ENCODE measurements around the gene EHD2.
"Not testable (repeated sequence)": the region's sequence is repeated elsewhere in the genome, so short reads cannot be mapped to it uniquely, and the experiment has no call there.

EHD2 gene

GRCh38 chr19:47725759-47726401 is 12.7 kb downstream of the EHD2 start:
- no peak for DNase-seq
- Histone ChIP-seq H3K4me3 (ENCODE audit: low read length) (no peak overlapping the region), H3K79me2 (ENCODE audit: low read length) (no peaks in the 10 kb centered on the region), H3K4me2 (ENCODE audit: low read depth, low read length) (no peak overlapping the region), H4K20me1 (ENCODE audit: insufficient read depth, low read length) (no peaks in the 10 kb centered on the region), H2AFZ (ENCODE audit: low read length) (no peak overlapping the region), H3K9me2 (replicated peaks; ENCODE audit: insufficient read depth, low read length) (no peaks in the 10 kb centered on the region), H3F3A (ENCODE audit: insufficient read depth, low read length) (no peaks in the 10 kb centered on the region), H3K9me3 (replicated peaks; ENCODE audit: insufficient read depth, low read length) (no peaks in the 10 kb centered on the region), H3K9ac (ENCODE audit: low read length) (no peak overlapping the region), H3K27me3 (replicated peaks; ENCODE audit: insufficient read depth, low read length) (peaks cover 88% of the 10 kb centered on the region), H3K27ac (ENCODE audit: low read length) (no peak overlapping the region), H3K36me3 (replicated peaks; ENCODE audit: insufficient read depth, low read length) (no peaks in the 10 kb centered on the region), H3K4me1 (ENCODE audit: low read length) (no peaks in the 10 kb centered on the region)
- TF ChIP-seq EZH2phosphoT487 (IDR thresholded peaks at IDR 0.05; ENCODE audit: low read length) (no peak), EZH2 (optimal IDR thresholded peaks at IDR 0.05; ENCODE audit: low read depth, low read length) (no peak)
- TF ChIP-seq, protein P1, sequence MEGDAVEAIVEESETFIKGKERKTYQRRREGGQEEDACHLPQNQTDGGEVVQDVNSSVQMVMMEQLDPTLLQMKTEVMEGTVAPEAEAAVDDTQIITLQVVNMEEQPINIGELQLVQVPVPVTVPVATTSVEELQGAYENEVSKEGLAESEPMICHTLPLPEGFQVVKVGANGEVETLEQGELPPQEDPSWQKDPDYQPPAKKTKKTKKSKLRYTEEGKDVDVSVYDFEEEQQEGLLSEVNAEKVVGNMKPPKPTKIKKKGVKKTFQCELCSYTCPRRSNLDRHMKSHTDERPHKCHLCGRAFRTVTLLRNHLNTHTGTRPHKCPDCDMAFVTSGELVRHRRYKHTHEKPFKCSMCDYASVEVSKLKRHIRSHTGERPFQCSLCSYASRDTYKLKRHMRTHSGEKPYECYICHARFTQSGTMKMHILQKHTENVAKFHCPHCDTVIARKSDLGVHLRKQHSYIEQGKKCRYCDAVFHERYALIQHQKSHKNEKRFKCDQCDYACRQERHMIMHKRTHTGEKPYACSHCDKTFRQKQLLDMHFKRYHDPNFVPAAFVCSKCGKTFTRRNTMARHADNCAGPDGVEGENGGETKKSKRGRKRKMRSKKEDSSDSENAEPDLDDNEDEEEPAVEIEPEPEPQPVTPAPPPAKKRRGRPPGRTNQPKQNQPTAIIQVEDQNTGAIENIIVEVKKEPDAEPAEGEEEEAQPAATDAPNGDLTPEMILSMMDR (IDR thresholded peaks at IDR 0.05; ENCODE audit: low read length), result no peak

DNA sequence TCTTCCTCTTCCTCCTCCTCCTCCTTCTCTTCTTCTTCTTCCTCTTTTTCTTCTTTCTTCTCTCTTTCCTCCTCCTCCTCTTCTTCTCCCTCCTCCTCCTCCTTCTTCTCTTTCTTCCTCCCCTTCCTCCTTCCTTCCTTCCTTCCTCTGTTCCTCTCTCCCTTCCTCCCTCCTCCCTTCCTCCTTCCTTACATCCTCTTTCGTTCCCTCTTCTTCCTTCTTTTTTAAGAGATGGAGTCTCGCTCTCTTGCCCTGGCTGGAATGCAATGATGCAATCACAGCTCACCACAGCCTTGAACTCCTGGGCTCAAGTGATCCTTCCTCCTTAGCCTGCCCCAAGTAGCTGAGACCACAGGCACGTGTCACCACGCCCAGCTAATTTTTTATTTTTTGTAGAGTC is 13.2 kb downstream of the EHD2 start:
- no peaks in the 10 kb centered on the region for H3K9me3 ChIP-seq (replicated peaks; ENCODE audit: insufficient read depth, low read length)
- no peaks in the 10 kb centered on the region for H3K4me1 ChIP-seq (ENCODE audit: low read length)
- DNase-seq, result no peak
- H3K27me3 ChIP-seq (replicated peaks; ENCODE audit: insufficient read depth, low read length), result peaks cover 88% of the 10 kb centered on the region
- no peak overlapping the region for H3K9ac ChIP-seq (ENCODE audit: low read length)
- H3F3A ChIP-seq (ENCODE audit: insufficient read depth, low read length), result no peaks in the 10 kb centered on the region
- H4K20me1 ChIP-seq (ENCODE audit: insufficient read depth, low read length), result no peaks in the 10 kb centered on the region
- TF ChIP-seq EZH2phosphoT487 (IDR thresholded peaks at IDR 0.05; ENCODE audit: low read length), result no peak
- no peak for TF ChIP-seq EZH2 (optimal IDR thresholded peaks at IDR 0.05; ENCODE audit: low read depth, low read length)
- TF ChIP-seq, protein P1 (IDR thresholded peaks at IDR 0.05; ENCODE audit: low read length), result no peak
- H3K4me3 ChIP-seq (ENCODE audit: low read length), result no peak overlapping the region
- H2AFZ ChIP-seq (ENCODE audit: low read length), result no peak overlapping the region
- H3K36me3 ChIP-seq (replicated peaks; ENCODE audit: insufficient read depth, low read length), result no peaks in the 10 kb centered on the region
- H3K4me2 ChIP-seq (ENCODE audit: low read depth, low read length), result no peak overlapping the region
- no peaks in the 10 kb centered on the region for H3K9me2 ChIP-seq (replicated peaks; ENCODE audit: insufficient read depth, low read length)
- H3K79me2 ChIP-seq (ENCODE audit: low read length), result no peaks in the 10 kb centered on the region
- no peak overlapping the region for H3K27ac ChIP-seq (ENCODE audit: low read length)

GRCh38 chr19:47728295-47728694 is 15.1 kb downstream of the EHD2 start:
- not testable (repeated sequence) for H3K4me2 ChIP-seq (ENCODE audit: low read depth, low read length); H3F3A ChIP-seq (ENCODE audit: insufficient read depth, low read length); DNase-seq; H3K79me2 ChIP-seq (ENCODE audit: low read length); H3K9me3 ChIP-seq (replicated peaks; ENCODE audit: insufficient read depth, low read length); H3K4me1 ChIP-seq (ENCODE audit: low read length); H3K27ac ChIP-seq (ENCODE audit: low read length); H3K4me3 ChIP-seq (ENCODE audit: low read length); H4K20me1 ChIP-seq (ENCODE audit: insufficient read depth, low read length); H3K9ac ChIP-seq (ENCODE audit: low read length); H3K36me3 ChIP-seq (replicated peaks; ENCODE audit: insufficient read depth, low read length); H2AFZ ChIP-seq (ENCODE audit: low read length); H3K9me2 ChIP-seq (replicated peaks; ENCODE audit: insufficient read depth, low read length)
- H3K27me3 ChIP-seq (replicated peaks; ENCODE audit: insufficient read depth, low read length), result peaks cover 89% of the 10 kb centered on the region

GRCh38 chr19:47729468-47729798 is 16.2 kb downstream of the EHD2 start:
- H3K27ac ChIP-seq (ENCODE audit: low read length), result no peak overlapping the region
- H3K79me2 ChIP-seq (ENCODE audit: low read length), result no peaks in the 10 kb centered on the region
- DNase-seq, result no peak
- no peaks in the 10 kb centered on the region for H3K4me1 ChIP-seq (ENCODE audit: low read length)
- no peak overlapping the region for H3K4me2 ChIP-seq (ENCODE audit: low read depth, low read length)
- no peaks in the 10 kb centered on the region for H3K9me2 ChIP-seq (replicated peaks; ENCODE audit: insufficient read depth, low read length)
- H3K9me3 ChIP-seq (replicated peaks; ENCODE audit: insufficient read depth, low read length), result no peaks in the 10 kb centered on the region
- no peak overlapping the region for H3K9ac ChIP-seq (ENCODE audit: low read length)
- TF ChIP-seq EZH2 (optimal IDR thresholded peaks at IDR 0.05; ENCODE audit: low read depth, low read length), result no peak
- TF ChIP-seq EZH2phosphoT487 (IDR thresholded peaks at IDR 0.05; ENCODE audit: low read length), result no peak
- TF ChIP-seq, protein P1 (IDR thresholded peaks at IDR 0.05; ENCODE audit: low read length), result no peak
- H2AFZ ChIP-seq (ENCODE audit: low read length), result no peak overlapping the region
- H4K20me1 ChIP-seq (ENCODE audit: insufficient read depth, low read length), result no peaks in the 10 kb centered on the region
- no peaks in the 10 kb centered on the region for H3K36me3 ChIP-seq (replicated peaks; ENCODE audit: insufficient read depth, low read length)
- peaks cover 87% of the 10 kb centered on the region for H3K27me3 ChIP-seq (replicated peaks; ENCODE audit: insufficient read depth, low read length)
- H3F3A ChIP-seq (ENCODE audit: insufficient read depth, low read length), result no peaks in the 10 kb centered on the region
- no peak overlapping the region for H3K4me3 ChIP-seq (ENCODE audit: low read length)

Measured in MM.1S (cell line).